GM19395 (cell line): ENCODE results near the gene PPP1R12A.
A peak's percentile ranks its signal among the peaks of the same experiment; 100 is the strongest.
"Not testable (repeated sequence)": the region's sequence is repeated elsewhere in the genome, so short reads cannot be mapped to it uniquely, and the experiment has no call there.

ENCODE experiments used
- ATAC-seq: cut with Tn5 transposase; IDR thresholded peaks from one replicate; pipeline ENCODE4 v1.9.1; 2021; ENCODE audit warnings: mild to moderate bottlenecking, moderate library complexity; ENCODE audit not compliant: unreplicated experiment

PPP1R12A gene

DNA sequence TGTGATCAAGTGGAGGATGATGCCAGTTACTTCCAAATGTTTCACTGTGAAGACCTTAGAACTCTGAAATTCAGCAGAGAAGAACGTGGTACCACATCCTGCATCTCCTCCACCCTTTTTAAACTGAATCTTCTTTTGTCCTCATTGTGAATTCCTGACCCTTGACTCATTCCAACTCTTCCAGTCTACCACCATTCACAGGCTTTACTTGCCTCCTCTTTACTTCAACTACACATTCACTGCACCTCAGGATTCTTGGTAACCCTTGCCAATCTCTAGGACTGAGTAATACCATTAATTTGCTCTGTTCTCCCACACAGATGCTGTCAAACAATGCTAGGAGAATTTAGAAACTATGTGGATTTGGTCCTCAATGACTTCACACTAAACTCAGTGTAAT is 37.3 kb downstream of the PPP1R12A start:
- ATAC-seq = no peak

DNA sequence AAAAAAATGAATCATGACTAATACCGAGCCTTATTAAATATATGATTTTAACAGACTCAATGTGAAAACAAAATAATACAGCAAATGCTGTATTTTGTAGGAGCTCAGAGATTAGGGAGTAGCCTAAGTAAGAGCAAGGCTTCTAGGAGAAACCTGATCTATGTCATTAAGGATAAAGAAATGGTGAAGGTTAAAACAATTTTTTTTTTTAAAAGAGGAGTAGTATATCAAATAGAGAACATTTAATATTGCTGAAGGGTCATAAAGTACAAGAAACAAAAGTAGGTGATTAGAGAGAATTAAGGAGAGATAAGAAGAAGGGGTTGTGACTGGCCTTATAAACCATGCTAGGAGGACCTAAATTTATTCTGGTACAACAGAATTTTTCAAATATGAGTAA is 39.1 kb downstream of the PPP1R12A start:
- ATAC-seq = no peak

DNA sequence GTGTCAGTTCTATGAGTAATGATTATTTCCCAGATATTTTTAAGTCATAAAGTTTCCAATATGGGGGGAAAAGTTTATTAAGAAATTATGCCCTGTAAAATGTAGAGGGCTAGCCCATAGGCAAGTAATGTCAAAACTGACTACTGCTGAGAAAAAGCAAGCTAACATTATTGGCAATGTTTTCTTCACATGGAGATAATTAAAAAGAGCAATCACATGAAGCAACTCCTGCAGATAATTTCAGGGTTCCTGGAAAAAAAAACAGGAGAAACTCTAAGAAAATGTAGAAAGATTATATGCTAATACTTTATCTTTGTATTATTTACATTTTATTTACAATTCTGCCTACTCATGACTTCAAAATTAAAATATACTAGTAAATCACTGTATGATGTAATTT is 39.8 kb downstream of the PPP1R12A start:
- ATAC-seq = no peak

DNA sequence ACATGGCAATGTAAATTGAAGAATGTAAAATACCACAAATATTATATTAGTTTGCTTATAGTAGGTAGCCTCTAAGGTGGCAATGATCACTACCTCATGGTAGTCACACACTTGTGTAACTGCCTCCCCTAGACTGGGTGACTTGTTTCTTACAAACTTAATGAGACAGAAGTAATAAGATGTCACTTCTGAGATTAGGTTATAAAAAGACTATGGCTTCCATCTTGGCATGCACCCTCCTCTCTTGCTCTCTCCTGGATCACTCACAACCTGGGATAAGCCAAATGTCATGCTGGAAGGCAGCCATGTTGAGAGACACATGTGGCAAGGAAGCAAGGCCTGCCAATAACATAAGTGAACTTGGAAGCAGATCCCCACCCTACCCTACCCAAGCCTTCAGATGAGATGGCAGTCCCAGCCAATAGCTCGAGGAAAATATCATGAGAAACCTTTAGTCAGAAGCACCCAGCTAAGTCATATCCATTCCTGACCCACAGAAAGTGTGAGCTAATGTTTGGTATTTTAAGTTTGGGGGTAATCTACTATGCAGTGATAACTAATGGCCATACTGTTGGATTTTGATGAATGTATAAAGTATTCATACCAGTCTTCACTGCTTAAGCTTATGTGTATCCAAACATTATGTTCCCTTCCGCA is 43.3 kb downstream of the PPP1R12A start:
- no peak for ATAC-seq

DNA sequence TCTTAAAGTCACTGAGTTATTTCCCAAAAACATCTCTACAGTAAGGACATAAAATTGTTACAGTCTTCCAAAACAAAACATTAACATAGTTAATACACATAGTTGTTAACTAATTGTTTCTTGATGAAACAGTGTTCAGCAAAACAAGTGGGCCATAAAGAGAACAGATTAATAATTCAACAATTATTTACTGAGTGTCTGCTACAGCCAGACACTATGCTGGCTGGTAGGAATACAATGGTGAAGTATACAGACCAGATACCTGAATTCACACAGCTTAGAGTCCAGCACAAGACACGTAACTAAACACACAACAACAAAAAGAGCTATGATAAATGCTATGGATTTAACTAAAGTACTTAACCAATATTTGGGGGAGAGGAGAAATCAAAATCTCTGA is 47.0 kb downstream of the PPP1R12A start:
- ATAC-seq = no peak

DNA sequence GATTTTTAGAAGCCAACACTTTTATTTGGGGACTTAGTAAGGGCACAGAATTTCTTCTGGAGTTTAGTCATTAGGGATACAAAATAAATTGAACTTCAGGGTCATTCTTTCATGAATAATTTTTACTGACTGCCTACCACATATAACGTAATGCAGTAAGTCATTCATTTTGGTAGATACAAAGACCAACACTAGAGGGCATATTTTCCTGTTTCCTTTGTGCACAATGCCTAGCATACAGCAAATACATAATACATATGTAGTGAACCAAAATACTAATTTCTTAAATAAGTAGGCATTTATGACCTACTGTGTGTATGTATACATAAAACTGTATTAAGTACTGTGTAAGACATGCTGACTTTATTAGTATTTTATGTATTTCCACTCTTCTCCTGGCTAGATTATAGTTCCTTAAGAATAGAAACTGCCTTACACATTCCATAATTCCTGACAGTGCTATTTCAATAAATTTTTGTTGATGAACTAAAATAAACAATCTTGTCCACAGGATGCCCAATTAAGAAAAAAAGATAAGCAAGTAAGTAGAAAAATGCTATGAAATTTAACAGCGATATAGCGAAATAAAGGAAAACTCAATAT is 47.9 kb downstream of the PPP1R12A start:
- peak; percentile 63 for ATAC-seq

DNA sequence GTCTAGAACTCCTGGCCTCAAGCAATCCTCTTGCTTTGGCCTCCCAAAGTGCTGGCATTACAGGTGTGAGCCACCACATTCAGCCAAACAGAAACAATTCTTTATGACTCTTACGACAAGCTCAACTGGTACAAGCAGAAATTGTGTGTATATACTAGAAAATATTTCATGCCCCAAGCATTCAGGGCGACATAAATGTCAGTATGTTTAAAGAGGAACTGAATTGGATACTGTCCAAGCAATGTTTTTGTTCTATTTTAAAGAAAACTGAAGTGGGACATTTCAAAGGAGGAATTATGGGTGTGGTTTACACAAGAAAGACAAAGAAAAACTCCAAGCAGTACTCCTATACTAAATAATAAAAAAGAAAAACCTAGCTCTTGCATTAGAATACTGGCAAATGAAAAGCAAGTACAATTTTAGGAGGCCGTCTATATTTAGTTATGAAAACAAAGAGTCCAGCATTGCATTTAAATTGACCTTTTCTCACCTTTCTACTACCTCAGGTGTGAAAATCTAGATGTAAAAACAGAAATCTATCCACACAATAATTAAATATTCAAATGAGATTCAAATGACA is 48.9 kb downstream of the PPP1R12A start:
- ATAC-seq = no peak

DNA sequence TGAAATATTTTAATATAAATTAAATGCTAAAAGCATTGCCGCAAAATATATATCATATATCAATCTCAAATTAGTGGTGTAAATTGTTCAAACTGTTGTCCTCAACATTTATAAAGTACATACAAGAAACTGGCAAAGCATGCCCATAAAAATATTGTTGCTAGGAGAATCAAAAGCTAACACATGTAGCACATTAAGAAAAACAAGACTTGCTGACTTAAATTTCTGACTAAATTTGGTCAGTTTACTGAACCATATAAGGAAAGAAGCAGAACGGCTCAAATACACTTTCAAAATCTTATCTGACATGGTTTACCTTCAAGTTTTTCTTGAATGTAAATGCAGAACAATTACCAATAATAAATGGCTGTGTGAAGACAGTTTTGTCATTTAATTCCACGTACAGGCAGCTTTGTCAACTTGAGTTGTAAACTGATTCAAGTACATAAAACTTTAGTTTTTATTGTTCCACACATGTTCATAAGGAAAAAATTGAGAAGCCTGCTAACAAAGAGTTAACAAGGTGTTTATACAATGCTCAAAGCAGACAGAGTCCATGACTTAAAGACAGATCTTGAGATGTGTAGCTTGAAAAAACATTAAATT is 50.4 kb downstream of the PPP1R12A start:
- ATAC-seq = no peak

DNA sequence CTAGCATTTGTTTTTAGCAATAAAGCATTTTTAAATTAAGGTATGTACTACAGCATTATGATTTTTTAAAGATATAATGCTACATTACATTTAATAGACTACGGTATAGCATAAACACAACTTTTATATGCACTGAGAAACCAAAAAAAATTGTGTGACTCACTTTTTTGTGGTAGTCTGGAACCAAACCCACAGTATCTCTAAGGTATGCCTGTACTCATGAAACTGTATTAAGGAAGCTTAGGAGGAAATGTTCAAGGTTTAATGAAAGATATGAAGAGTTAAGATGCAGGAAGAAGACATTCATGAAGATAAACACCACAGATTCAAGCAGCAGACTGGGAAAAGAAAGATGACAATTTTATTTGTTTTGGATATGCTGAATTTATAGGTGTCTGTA is 51.7 kb downstream of the PPP1R12A start:
- ATAC-seq = no peak

DNA sequence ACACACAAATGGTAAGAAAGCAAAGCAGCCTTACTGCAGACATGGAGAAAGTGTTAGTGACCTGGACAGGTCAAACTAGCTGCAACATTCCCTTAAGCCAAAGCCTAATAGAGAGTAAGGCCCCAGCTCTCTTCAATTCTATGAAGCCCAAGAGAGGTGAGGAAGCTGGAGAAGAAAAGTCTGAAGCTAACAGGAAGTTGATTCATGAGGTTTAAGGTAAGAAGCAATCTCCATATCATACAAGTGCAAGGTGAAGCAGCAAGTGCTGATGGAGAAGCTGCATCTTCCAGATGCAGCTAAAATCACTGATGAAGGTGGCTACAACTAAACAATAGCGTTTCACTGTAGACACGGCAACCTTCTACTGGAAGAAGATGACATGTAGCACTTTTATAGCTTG is 53.5 kb downstream of the PPP1R12A start:
- ATAC-seq = no peak

DNA sequence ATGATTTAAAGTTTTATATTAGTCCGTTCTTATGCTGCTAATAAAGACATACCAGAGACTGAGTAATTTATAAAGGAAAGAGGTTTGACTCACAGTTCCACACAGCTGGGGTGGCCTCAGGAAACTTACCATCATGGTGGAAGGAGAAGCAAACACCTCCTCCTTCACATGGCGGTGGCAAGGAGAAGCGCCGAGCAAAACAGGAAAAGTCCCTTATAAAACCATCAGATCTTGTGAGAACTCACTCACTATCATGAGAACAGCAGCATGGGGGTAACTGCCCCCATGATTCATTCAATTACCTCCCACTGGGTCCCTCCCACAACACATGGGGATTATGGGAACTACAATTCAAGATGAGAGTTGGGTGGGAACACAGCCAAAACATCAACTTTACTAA is 56.4 kb downstream of the PPP1R12A start:
- ATAC-seq = not testable (repeated sequence)

DNA sequence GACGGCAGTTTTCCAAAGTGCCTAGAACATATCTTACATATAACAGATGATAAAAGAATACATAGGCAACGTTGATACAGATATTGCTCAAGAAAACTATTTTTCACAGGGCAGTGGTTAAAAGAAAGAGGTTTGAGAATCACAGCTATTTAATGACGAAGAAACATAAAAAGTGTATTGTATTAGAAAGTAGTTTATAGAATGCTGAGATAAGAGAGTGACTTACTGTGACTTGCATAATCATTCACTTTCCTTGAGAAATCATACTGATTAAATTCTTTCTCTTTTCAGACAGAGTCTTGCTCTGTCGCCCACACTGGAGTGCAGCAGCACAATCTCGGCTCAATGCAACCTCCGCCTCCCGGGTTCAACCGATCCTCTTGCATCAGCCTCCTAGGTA is 57.7 kb downstream of the PPP1R12A start:
- no peak for ATAC-seq

DNA sequence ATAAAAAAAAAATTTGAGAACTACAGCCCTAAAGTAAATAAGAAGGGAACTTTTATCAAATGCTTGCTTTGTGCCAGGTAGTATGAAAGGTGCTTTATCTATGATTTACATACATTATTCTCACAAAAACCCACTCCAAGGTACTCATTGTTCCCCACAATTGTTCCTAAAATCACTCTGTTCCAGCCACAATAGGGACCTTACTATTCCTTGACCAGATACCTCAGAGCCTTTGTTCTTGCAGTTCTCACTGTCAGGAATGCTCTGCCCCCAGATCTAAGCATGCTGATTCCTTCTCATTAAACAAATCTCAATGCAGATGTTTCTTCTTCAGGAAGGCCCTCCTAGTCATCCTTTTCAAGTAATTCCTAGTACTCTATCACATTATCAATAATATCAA is 60.2 kb downstream of the PPP1R12A start:
- ATAC-seq = no peak

DNA sequence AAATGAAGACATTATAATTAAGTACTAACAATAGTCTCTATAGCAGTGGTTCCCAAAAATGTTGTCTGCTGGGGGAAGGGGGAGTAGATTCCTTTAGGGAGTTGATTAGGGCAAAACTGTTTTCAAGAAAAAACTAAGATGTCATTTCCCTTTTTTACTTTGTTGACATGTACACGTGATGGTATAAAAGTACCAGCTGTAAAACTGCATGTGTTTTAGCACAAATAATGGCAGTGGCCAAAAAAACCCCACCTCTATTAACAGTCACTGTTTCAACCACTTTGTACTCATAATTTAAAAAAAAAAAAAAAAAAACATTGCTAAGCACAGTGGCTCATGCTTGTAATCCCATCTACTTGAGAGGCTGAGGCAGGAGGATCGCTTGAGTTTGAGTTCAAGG is 61.7 kb downstream of the PPP1R12A start:
- ATAC-seq = no peak

DNA sequence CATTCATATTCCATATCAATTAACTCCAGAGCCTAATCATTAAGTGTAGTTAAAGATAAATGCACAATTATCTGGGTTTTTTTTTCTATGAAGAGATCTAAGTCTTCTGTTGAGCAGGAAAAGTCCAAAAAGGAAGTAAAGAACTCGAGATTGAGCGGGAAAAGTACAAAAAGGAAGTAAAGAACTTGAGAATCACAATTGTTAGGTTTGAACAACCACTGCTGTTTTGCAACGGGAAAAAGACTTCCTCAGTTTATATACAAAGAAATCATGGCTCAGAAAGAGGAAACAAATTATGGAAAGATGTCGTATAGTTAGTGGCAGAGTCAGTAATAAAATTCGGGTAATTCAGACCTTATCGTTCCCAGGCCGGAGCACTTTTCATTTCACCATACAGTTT is 63.3 kb downstream of the PPP1R12A start:
- no peak for ATAC-seq

DNA sequence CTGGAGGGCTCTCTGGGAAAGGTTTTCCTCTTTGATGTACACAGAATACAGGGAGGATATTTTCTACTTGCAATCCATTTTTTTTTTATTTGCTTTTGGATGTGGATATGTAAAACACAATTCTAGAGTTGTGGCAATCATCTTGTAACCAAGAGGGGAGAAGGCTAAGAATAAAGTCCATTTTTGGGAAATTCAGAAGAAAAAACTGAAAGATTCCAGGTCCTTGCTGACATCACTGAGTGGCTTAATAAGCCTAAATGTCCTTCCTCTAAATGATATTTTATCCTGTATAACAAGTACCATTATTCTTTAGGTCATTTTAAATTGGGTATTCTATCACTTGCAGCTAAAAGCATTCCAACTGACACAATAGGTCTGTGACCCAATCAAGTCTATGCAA is 64.0 kb downstream of the PPP1R12A start:
- no peak for ATAC-seq

DNA sequence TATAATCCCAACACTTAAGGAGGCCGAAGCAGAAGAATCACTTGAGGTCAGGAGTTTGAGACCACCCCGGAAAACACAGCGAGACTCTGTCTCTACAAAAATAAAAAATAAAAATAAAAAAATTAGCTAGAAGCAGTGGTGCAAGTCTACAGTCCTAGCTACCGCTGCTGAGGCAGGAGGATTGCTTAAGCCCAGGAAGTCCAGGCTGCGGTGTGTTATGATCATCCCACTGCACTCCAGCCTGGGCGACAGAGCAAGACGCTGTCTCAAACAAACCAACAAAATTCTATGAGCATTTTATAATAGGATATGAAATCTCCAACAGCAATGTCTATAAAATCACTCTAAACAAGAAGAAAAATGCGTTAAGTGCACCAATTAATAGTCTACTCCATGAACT is 75.3 kb downstream of the PPP1R12A start:
- ATAC-seq = no peak

DNA sequence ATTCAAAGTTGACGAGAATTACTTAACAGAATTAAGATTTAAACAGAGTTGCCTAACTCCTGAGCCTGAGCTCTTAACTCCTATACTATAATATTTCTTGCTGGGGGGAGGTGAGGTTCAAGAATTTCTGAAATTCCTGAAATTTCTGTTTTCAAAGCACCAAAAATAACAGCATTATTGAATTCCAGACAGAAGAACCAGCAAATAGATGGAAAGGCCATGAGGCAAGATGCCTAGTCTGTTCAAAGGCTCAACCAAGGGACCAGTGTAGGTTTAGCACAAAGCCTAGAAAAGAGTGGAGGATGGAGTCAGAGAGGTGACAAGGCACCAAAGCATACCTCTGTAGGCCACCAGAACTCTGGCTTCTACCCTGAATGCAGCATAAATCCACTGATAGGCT is 76.4 kb downstream of the PPP1R12A start:
- ATAC-seq = no peak

DNA sequence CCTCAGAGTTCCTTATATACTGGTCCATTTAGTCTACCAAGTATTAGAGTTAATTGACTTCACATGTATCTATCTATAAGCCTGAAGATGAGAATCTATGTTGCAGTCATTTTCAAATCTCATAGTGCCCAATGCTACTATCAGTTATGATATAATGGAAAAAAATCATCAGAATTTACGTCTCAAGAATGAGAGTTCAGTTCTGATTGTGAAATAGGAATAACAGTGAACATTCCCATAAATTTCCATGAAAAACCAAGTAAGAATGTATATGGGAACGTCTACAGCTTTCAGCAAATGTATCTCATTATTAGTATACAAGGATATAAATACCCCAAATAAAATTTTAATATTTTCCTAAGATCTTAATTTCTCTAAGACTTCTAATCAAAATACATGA is 77.2 kb downstream of the PPP1R12A start:
- no peak for ATAC-seq

DNA sequence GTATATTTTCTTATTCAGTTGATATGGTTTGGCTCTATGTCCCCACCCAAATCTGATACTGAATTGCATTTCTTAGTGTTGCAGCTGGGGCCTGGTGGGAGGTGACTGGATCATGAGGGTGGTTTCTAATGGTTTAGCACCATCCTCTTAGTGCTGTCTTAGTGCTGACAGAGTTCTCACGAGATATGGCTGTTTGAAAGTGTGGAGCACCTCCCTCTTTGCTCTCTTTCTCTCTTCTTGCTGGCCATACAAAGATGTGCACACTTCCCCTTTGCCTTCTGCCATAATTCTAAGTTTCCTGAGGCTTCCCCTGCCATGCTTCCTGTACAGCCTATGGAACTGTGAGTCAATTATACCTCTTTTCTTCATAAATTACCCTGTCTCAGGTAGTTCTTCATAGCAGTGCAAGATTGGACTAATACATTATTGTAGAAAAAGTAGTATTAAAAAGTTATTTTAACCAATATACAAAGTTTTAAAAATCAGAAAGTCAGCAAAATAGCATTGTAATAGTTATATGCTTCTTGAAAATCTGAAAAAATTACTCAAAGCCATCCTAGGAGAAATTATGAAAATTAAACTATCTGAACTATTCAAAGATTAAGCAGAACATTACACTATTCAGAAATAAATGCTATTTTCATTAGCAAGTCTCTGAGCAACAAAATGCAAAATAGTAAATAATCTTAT is 84.1 kb downstream of the PPP1R12A start:
- no peak for ATAC-seq

DNA sequence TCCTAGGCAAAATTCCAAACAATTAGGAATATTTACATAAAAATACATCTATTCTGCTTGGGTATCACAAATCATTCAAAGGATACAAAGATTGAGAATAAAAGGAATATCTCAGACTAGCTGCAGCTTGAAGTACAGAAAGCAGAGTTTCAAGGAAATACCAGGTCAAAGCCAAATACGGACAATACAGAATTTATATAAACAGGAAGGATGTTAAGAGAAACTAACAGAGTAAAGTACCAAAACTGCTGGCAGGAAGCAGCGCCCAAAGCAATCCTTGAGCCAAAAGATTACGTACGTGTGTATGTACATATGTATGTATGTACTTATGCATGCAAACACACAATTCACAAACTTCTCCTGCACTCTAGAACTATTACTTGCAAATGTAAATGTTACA is 86.6 kb downstream of the PPP1R12A start:
- no peak for ATAC-seq

DNA sequence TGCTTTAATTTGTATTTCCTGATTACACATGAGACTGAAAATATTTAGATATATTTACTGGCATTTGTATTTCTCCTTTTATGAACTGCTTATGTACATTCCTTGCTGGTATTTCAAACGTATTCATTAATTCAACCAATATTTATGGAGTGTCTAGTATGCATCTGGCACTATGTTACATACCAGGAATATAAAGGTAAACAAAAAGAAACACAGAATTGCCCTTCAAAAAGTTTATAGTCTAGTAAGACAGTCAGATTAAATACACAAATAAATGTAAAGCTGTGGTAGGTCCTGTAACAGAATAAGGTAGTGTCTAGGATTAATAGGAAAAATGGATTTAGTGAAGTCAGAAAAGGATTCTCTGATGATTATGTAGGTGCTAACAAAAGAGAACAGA is 87.5 kb downstream of the PPP1R12A start:
- no peak for ATAC-seq
